PC-3 (cell line): ENCODE measurements around the gene SLC25A5. TPM values are rescaled to one million over a fixed set of nuclear protein-coding genes. Genes with fewer than 3 reads are reported as not detected.
A peak's percentile ranks its signal among the peaks of the same experiment; 100 is the strongest.

ENCODE experiments used
- ATAC-seq: fragments of 200-7000 bp; cut with Tn5 transposase; 2 replicates; pipeline ENCODE4 v1.9.1; 2020; ENCODE audit warnings: mild to moderate bottlenecking, moderate library complexity
- BruUV-seq: library from RNA; stranded (reverse); fragments of 400-500 nt; replicated peaks from 2 replicates; lab custom pipeline; 2021; lab: Mats Ljungman, UMichigan
- CTCF ChIA-PET: fragments of 300-600 bp; sonication (Branson Sonifier 250); formaldehyde crosslinking; loops from one replicate; lab custom pipeline; 2022; ENCODE audit warnings: antibody characterized with exemption; lab: Charles Lee
- POLR2A ChIA-PET: fragments of 300-600 bp; sonication (Branson Sonifier 250); formaldehyde crosslinking; loops from one replicate; lab custom pipeline; 2022; ENCODE audit warnings: antibody characterized with exemption; ENCODE audit not compliant: unreplicated experiment; lab: Charles Lee
- DNase-seq: peaks from one replicate; pipeline ENCODE4 v3.0.0-alpha.2; 2015
- H2AFZ ChIP-seq: fragments of 300-600 bp; sonication (generic); 2 replicates; pipeline ENCODE4 v1.6.0; 2016; ENCODE audit warnings: antibody characterized with exemption, low read length
- H3F3A ChIP-seq: fragments of 300-600 bp; sonication (generic); one replicate; pipeline ENCODE4 v1.6.0; 2017; ENCODE audit warnings: antibody characterized with exemption, low read length, control low read depth, mild to moderate bottlenecking; ENCODE audit not compliant: unreplicated experiment
- H3K27ac ChIP-seq: fragments of 300-600 bp; sonication (generic); 2 replicates; pipeline ENCODE4 v1.5.1; 2016; ENCODE audit warnings: mild to moderate bottlenecking, low read length
- H3K27me3 ChIP-seq: fragments of 300-600 bp; sonication (generic); 2 replicates; pipeline ENCODE4 v1.6.1; 2016; ENCODE audit warnings: low read length, mixed read lengths
- H3K36me3 ChIP-seq: fragments of 300-600 bp; sonication (generic); 2 replicates; pipeline ENCODE4 v1.6.1; 2016; ENCODE audit warnings: low read depth, mixed run types, low read length, mixed read lengths
- H3K4me1 ChIP-seq: fragments of 300-600 bp; sonication (generic); 2 replicates; pipeline ENCODE4 v1.5.1; 2016; ENCODE audit warnings: low read length; ENCODE audit not compliant: insufficient read depth
- H3K4me2 ChIP-seq: fragments of 300-600 bp; sonication (generic); 2 replicates; pipeline ENCODE4 v1.6.0; 2016; ENCODE audit warnings: low read length
- H3K4me3 ChIP-seq: fragments of 300-600 bp; sonication (generic); 2 replicates; pipeline ENCODE4 v1.5.1; 2016; ENCODE audit warnings: mild to moderate bottlenecking, low read length, mixed read lengths
- H3K79me2 ChIP-seq: fragments of 300-600 bp; sonication (generic); 2 replicates; pipeline ENCODE4 v1.6.1; 2017; ENCODE audit warnings: low read length, mixed read lengths
- H3K9ac ChIP-seq: fragments of 300-600 bp; sonication (generic); 2 replicates; pipeline ENCODE4 v1.6.0; 2016; ENCODE audit warnings: mild to moderate bottlenecking, low read length
- H3K9me2 ChIP-seq: fragments of 300-600 bp; sonication (generic); replicated peaks from 2 replicates; pipeline ENCODE4 v1.6.1; 2016; ENCODE audit warnings: mixed run types, low read length, mixed read lengths
- H3K9me3 ChIP-seq: fragments of 300-600 bp; sonication (generic); 2 replicates; pipeline ENCODE4 v1.6.1; 2016; ENCODE audit warnings: low read length, mixed read lengths
- H4K20me1 ChIP-seq: fragments of 300-600 bp; sonication (generic); 2 replicates; pipeline ENCODE4 v1.6.1; 2016; ENCODE audit warnings: low read length, mixed read lengths
- CTCF ChIP-seq: fragments of 300-600 bp; sonication (generic); conservative IDR thresholded peaks from 2 replicates; pipeline ENCODE4 v1.5.1; 2017; ENCODE audit warnings: antibody characterized with exemption, low read depth, mild to moderate bottlenecking, low read length
- EZH2 ChIP-seq: fragments of 300-600 bp; sonication (generic); IDR thresholded peaks from one replicate; pipeline ENCODE4 v1.6.1; 2017; ENCODE audit warnings: antibody characterized with exemption, mild to moderate bottlenecking, low read length; ENCODE audit not compliant: unreplicated experiment
- EZH2phosphoT487 ChIP-seq: fragments of 300-600 bp; sonication (generic); IDR thresholded peaks from 2 replicates; pipeline ENCODE4 v1.6.1; 2018; ENCODE audit warnings: mild to moderate bottlenecking, antibody characterized with exemption, low read length, borderline replicate concordance
- intact Hi-C: fragments of 100-400 bp; cut with micrococcal nuclease; formaldehyde crosslinking; loops from 2 replicates; pipeline ENCODE4 v1.9.0; 2023
- total RNA-seq: library from RNA; depleted of rRNA; stranded (reverse); fragments of >200 nt; gene quantifications from 2 replicates; pipeline ENCODE4 v1.2.3, GENCODE V29; 2014

SLC25A5 gene
- total RNA-seq, 1 experiment from 2014 or later = 544 TPM

DNA sequence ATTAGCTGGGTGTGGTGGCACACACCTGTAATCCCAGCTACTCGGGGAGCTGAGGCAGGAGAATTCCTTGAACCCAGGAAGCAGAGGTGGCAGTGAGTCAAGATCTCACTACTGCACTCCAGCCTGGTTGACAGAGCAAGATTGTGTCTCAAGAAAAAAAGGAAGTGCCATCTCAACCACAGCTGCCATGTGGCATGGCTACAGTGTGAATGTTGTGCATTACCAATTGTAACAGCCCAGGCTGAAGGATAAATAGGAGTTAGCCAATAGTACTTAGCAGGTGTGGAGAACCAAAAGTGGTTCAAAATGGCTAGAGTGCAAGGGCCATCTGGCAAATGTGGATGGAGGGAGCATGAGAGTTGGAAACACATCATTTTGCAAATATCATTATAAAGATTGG is 28.9 kb downstream of the SLC25A5 start:
- TF ChIP-seq EZH2phosphoT487 (no peak), EZH2 (no peak), CTCF (no peak)
- H3K27me3 ChIP-seq = no peaks in the 10 kb centered on the region
- intact Hi-C loops = no loop called here
- H2AFZ ChIP-seq = no peak overlapping the region
- no peak overlapping the region for H3K4me3 ChIP-seq
- no peaks in the 10 kb centered on the region for H3K9me3 ChIP-seq
- ChIA-PET CTCF (no interaction called here), POLR2A (no interaction called here)
- H3K9me2 ChIP-seq = no peaks in the 10 kb centered on the region
- BruUV-seq = no TSS peak
- no peaks in the 10 kb centered on the region for H3K79me2 ChIP-seq
- peaks cover 38% of the 10 kb centered on the region for H3K4me1 ChIP-seq
- peaks cover 4% of the 10 kb centered on the region for H3F3A ChIP-seq
- H3K36me3 ChIP-seq = no peaks in the 10 kb centered on the region
- no peak overlapping the region for H3K9ac ChIP-seq
- no peak for ATAC-seq
- no peaks in the 10 kb centered on the region for H4K20me1 ChIP-seq
- H3K27ac ChIP-seq = no peak overlapping the region
- H3K4me2 ChIP-seq = no peak overlapping the region
- no peak for DNase-seq

- no peak for TF ChIP-seq EZH2phosphoT487
- TF ChIP-seq CTCF = no peak
- TF ChIP-seq EZH2 = no peak
- H3K27me3 ChIP-seq = no peaks in the 10 kb centered on the region
- H3K9me3 ChIP-seq = no peaks in the 10 kb centered on the region
- no TSS peak for BruUV-seq
- DNase-seq (no peak), ATAC-seq (no peak)
- POLR2A ChIA-PET = no interaction called here
- H3K4me3 ChIP-seq = no peak overlapping the region
- intact Hi-C loops = no loop called here
- H3K4me1 ChIP-seq = peaks cover 45% of the 10 kb centered on the region
- no peaks in the 10 kb centered on the region for H4K20me1 ChIP-seq
- peak overlapping the region; percentile 100; the same call in 1 of the 2 replicates for H3K27ac ChIP-seq
- H3K9me2 ChIP-seq = no peaks in the 10 kb centered on the region
- CTCF ChIA-PET = no interaction called here
- H3K9ac ChIP-seq = no peak overlapping the region
- peaks cover 9% of the 10 kb centered on the region for H3F3A ChIP-seq
- H3K4me2 ChIP-seq = no peak overlapping the region
- H3K36me3 ChIP-seq = no peaks in the 10 kb centered on the region
- no peaks in the 10 kb centered on the region for H3K79me2 ChIP-seq
- H2AFZ ChIP-seq = no peak overlapping the region
Observed at GRCh38 chrX:119500061-119500800, 32.0 kb downstream of the SLC25A5 start.

DNA sequence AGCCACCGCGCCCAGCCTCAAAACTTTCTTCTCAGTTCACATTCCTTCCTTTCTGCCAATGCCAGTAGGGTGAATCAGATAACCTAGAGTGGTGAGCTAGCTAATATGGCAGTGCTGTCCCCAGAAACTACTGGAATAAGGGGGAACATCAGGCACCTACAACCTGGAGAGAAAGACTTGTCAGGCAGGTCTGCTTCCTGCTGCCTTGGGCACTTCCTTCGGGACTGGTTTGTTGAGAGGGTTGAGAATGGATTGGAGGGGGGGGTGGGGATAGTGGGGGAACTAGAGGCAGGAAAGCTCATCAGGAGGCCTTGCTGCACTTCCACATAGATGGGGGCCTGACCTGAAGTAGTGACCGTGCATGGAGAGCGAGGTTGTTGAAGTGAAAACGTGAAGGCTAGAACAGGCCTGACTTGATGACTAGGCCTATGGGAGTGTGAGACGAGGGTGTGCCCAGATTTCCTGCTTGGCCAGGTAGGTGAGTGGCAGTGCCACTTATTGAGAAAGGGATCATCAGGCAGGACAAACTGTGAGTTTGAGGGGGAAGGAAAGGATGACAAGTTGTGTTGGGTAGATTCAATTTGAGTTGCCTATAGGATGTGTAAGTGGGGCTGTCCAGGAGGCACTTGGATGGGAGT is 33.4 kb downstream of the SLC25A5 start:
- intact Hi-C loops = no loop called here
- no TSS peak for BruUV-seq
- H3K4me3 ChIP-seq = peak overlapping the region; percentile 39; the same call in 1 of the 2 replicates
- H3K36me3 ChIP-seq = no peaks in the 10 kb centered on the region
- H2AFZ ChIP-seq = no peak overlapping the region
- H3K27me3 ChIP-seq = no peaks in the 10 kb centered on the region
- peak overlapping the region; percentile 83 for H3K9ac ChIP-seq
- peak overlapping the region; percentile 100 for H3K27ac ChIP-seq
- DNase-seq = peak; percentile 47
- peaks cover 35% of the 10 kb centered on the region for H3K4me1 ChIP-seq
- TF ChIP-seq EZH2phosphoT487 (no peak), EZH2 (no peak)
- H3K9me3 ChIP-seq = no peaks in the 10 kb centered on the region
- CTCF ChIA-PET = no interaction called here
- H3K79me2 ChIP-seq = no peaks in the 10 kb centered on the region
- H3F3A ChIP-seq = peaks cover 9% of the 10 kb centered on the region
- ATAC-seq = no peak
- H3K9me2 ChIP-seq = no peaks in the 10 kb centered on the region
- no peaks in the 10 kb centered on the region for H4K20me1 ChIP-seq
- peak overlapping the region; percentile 85 for H3K4me2 ChIP-seq
- POLR2A ChIA-PET = no interaction called here
